Ovary (tissue), 3 donors: ENCODE measurements around the gene UQCR11.

Experiments used
- CTCF ChIP-seq, 3 donors: fragments of 450-650 bp in 2 of 3; fragments of 200-600 bp in 1 of 3; IDR thresholded peaks; one replicate each; pipeline versions ENCODE4 v1.5.1 to v1.8.0; 2016 to 2022; ENCODE audit warnings: antibody characterized with exemption in 3 of 3, mild to moderate bottlenecking in 1 of 3
- EP300 ChIP-seq: sonication (generic); formaldehyde crosslinking; IDR thresholded peaks from one replicate; pipeline ENCODE4 v1.6.1; 2017; ENCODE audit warnings: antibody characterized with exemption
- POLR2A ChIP-seq: fragments of 450-650 bp; IDR thresholded peaks from one replicate; pipeline ENCODE4 v1.6.1; 2017; ENCODE audit warnings: antibody characterized with exemption, mild to moderate bottlenecking, moderate library complexity
- donor health status: DM: no; HTN: no; CAD: no.

GRCh38 chr19:1648920-1649541, 43.8 kb upstream of the UQCR11 start:
- TF ChIP-seq CTCF (IDR thresholded peaks at IDR 0.05) (no peak), POLR2A (no peak), EP300 (no peak)
